DOHH2 (cell line): ENCODE measurements around the gene LETMD1.

Experiments used
- H3F3A ChIP-seq: fragments of 200-600 bp; sonication (generic), shearing (Covaris generic); 2 replicates; pipeline ENCODE4 v1.6.0; 2016; ENCODE audit warnings: antibody characterized with exemption, mild to moderate bottlenecking; ENCODE audit not compliant: control insufficient read depth, insufficient read depth
- H3K27ac ChIP-seq: fragments of 200-600 bp; sonication (generic); 2 replicates; pipeline ENCODE4 v1.5.1; 2014; ENCODE audit warnings: low read depth, mild to moderate bottlenecking, low read length, moderate library complexity
- H3K27me3 ChIP-seq: fragments of 200-600 bp; sonication (generic); 2 replicates; pipeline ENCODE4 v1.6.1; 2014; ENCODE audit warnings: mild to moderate bottlenecking, low read length, mixed read lengths; ENCODE audit not compliant: control insufficient read depth
- H3K36me3 ChIP-seq: fragments of 200-600 bp; sonication (generic); 2 replicates; pipeline ENCODE4 v1.6.1; 2014; ENCODE audit warnings: mild to moderate bottlenecking, low read length, moderate library complexity, mixed read lengths; ENCODE audit not compliant: control insufficient read depth
- H3K4me1 ChIP-seq: fragments of 200-600 bp; sonication (generic); 2 replicates; pipeline ENCODE4 v1.6.1; 2014; ENCODE audit warnings: mild to moderate bottlenecking, low read length, mixed read lengths; ENCODE audit not compliant: control insufficient read depth
- H3K4me2 ChIP-seq: fragments of 200-600 bp; sonication (generic); 2 replicates; pipeline ENCODE4 v1.6.0; 2014; ENCODE audit warnings: mild to moderate bottlenecking, low read length, moderate library complexity
- H3K4me3 ChIP-seq: fragments of 200-600 bp; sonication (generic); 2 replicates; pipeline ENCODE4 v1.5.1; 2014; ENCODE audit warnings: mild to moderate bottlenecking, low read length, mixed read lengths
- H3K79me2 ChIP-seq: fragments of 200-600 bp; sonication (generic); 2 replicates; pipeline ENCODE4 v1.6.1; 2014; ENCODE audit warnings: mild to moderate bottlenecking, low read length, mixed read lengths; ENCODE audit not compliant: control insufficient read depth
- H3K9me2 ChIP-seq: fragments of 200-600 bp; sonication (generic); replicated peaks from 2 replicates; pipeline ENCODE4 v1.6.1; 2014; ENCODE audit warnings: mild to moderate bottlenecking, low read length, mixed read lengths; ENCODE audit not compliant: control insufficient read depth
- H3K9me3 ChIP-seq: fragments of 200-600 bp; sonication (generic); 2 replicates; pipeline ENCODE4 v1.6.1; 2014; ENCODE audit warnings: antibody characterized with exemption, low read length, mixed read lengths; ENCODE audit not compliant: control insufficient read depth, insufficient read depth
- H4K20me1 ChIP-seq: fragments of 200-600 bp; sonication (generic); 2 replicates; pipeline ENCODE4 v1.6.0; 2014; ENCODE audit warnings: low read depth, mild to moderate bottlenecking, antibody characterized with exemption, low read length, moderate library complexity; ENCODE audit not compliant: control insufficient read depth, insufficient read depth
- CTCF ChIP-seq: fragments of 200-600 bp; sonication (generic); IDR thresholded peaks from one replicate; pipeline ENCODE4 v1.5.1; 2014; ENCODE audit warnings: antibody characterized with exemption, mild to moderate bottlenecking, low read depth, low read length; ENCODE audit not compliant: poor library complexity, severe bottlenecking
- EZH2phosphoT487 ChIP-seq: fragments of 200-600 bp; sonication (generic); IDR thresholded peaks from 2 replicates; pipeline ENCODE4 v1.6.1; 2017; ENCODE audit warnings: borderline replicate concordance, mild to moderate bottlenecking, antibody characterized with exemption, low read length, moderate library complexity, mixed read lengths

The LETMD1 gene

GRCh38 chr12:51028126-51028812 lies 19.9 kb upstream of the LETMD1 start:
- H3F3A ChIP-seq, result peaks cover 5% of the 10 kb centered on the region
- peaks cover 27% of the 10 kb centered on the region for H3K4me1 ChIP-seq
- H3K27me3 ChIP-seq, result peaks cover 5% of the 10 kb centered on the region; the same call in 1 of the 2 replicates
- TF ChIP-seq EZH2phosphoT487 (no peak), CTCF (peak; percentile 48)
- no peaks in the 10 kb centered on the region for H3K9me3 ChIP-seq
- H3K79me2 ChIP-seq, result peaks cover 29% of the 10 kb centered on the region
- H3K9me2 ChIP-seq, result no peaks in the 10 kb centered on the region
- H3K36me3 ChIP-seq, result no peaks in the 10 kb centered on the region
- H3K4me2 ChIP-seq, result no peak overlapping the region
- no peaks in the 10 kb centered on the region for H4K20me1 ChIP-seq
- no peak overlapping the region for H3K27ac ChIP-seq
- H3K4me3 ChIP-seq, result no peak overlapping the region

- H3K27me3 ChIP-seq, result peaks cover 5% of the 10 kb centered on the region; the same call in 1 of the 2 replicates
- H4K20me1 ChIP-seq, result no peaks in the 10 kb centered on the region
- no peak overlapping the region for H3K4me2 ChIP-seq
- H3K36me3 ChIP-seq, result no peaks in the 10 kb centered on the region
- H3K27ac ChIP-seq, result no peak overlapping the region
- TF ChIP-seq EZH2phosphoT487, result no peak
- TF ChIP-seq CTCF, result no peak
- H3K9me3 ChIP-seq, result no peaks in the 10 kb centered on the region
- H3F3A ChIP-seq, result peaks cover 5% of the 10 kb centered on the region
- H3K79me2 ChIP-seq, result peaks cover 24% of the 10 kb centered on the region
- no peaks in the 10 kb centered on the region for H3K9me2 ChIP-seq
- no peak overlapping the region for H3K4me3 ChIP-seq
- H3K4me1 ChIP-seq, result peaks cover 27% of the 10 kb centered on the region
These were observed 19.3 kb upstream of the LETMD1 start for GRCh38 chr12:51028813-51029150.

- Histone ChIP-seq H3F3A (peaks cover under 1% of the 10 kb centered on the region; the same call in 1 of the 2 replicates), H3K4me1 (peaks cover 6% of the 10 kb centered on the region), H3K9me3 (no peaks in the 10 kb centered on the region), H3K27me3 (peaks cover 5% of the 10 kb centered on the region; the same call in 1 of the 2 replicates), H3K36me3 (no peaks in the 10 kb centered on the region), H3K27ac (no peak overlapping the region), H3K9me2 (no peaks in the 10 kb centered on the region), H3K79me2 (no peaks in the 10 kb centered on the region), H4K20me1 (no peaks in the 10 kb centered on the region), H3K4me2 (no peak overlapping the region), H3K4me3 (no peak overlapping the region)
- no peak for TF ChIP-seq CTCF
- no peak for TF ChIP-seq EZH2phosphoT487
These were observed 15.1 kb upstream of the LETMD1 start for GRCh38 chr12:51033048-51033447.
